Tibial nerve (tissue), 4 donors: ENCODE measurements around the gene FXYD5. TPM values are rescaled to one million over a fixed set of nuclear protein-coding genes. Genes with fewer than 3 reads are reported as not detected.

ENCODE experiments used
- DNase-seq, 2 donors: peaks; one replicate each; pipeline ENCODE4 v3.0.0-alpha.2; 2019; ENCODE audit warnings: low spot score in 2 of 2
- H3K27ac ChIP-seq, 4 donors: fragments of 200-600 bp; sonication (generic) in 3 of 4; one replicate each; pipeline ENCODE4 v1.5.1; 2017 to 2019; ENCODE audit warnings: mild to moderate bottlenecking in 1 of 4
- H3K27me3 ChIP-seq, 2 donors: fragments of 200-600 bp; sonication (generic) in 1 of 2; one replicate each; pipeline versions ENCODE4 v1.5.1 to v1.6.0; 2017 to 2019
- H3K36me3 ChIP-seq, 3 donors: fragments of 200-600 bp; sonication (generic); one replicate each; pipeline ENCODE4 v1.5.1; 2018 to 2019
- H3K4me1 ChIP-seq, 4 donors: fragments of 200-600 bp; sonication (generic) in 3 of 4; one replicate each; pipeline ENCODE4 v1.5.1; 2017 to 2019
- H3K4me3 ChIP-seq, 4 donors: fragments of 200-600 bp; sonication (generic) in 3 of 4; one replicate each; pipeline ENCODE4 v1.5.1; 2017 to 2019; ENCODE audit warnings: mild to moderate bottlenecking in 1 of 4, moderate library complexity in 1 of 4
- H3K9me3 ChIP-seq, 4 donors: fragments of 200-600 bp; sonication (generic) in 3 of 4; one replicate each; pipeline ENCODE4 v1.5.1; 2017 to 2019
- CTCF ChIP-seq, 5 experiments: fragments of 200-600 bp in 3 of 5; fragments of 450-650 bp in 2 of 5; sonication (generic) in 3 of 5; IDR thresholded peaks; one replicate each; pipeline ENCODE4 v1.5.1; 2016 to 2019; ENCODE audit warnings: antibody characterized with exemption in 5 of 5, mild to moderate bottlenecking in 3 of 5, moderate library complexity in 2 of 5
- EP300 ChIP-seq, 2 donors: sonication (generic); formaldehyde crosslinking; IDR thresholded peaks; one replicate each; pipeline ENCODE4 v1.6.1; 2017; ENCODE audit warnings: antibody characterized with exemption in 2 of 2, mild to moderate bottlenecking in 1 of 2
- POLR2A ChIP-seq, 2 donors: fragments of 450-650 bp; IDR thresholded peaks; one replicate each; pipeline ENCODE4 v1.6.1; 2017; ENCODE audit warnings: antibody characterized with exemption in 2 of 2, mild to moderate bottlenecking in 2 of 2, moderate library complexity in 2 of 2
- WGBS, 2 donors: methylation state at CpG; one replicate each; pipeline ENCODE4 v1.1.5; 2018; 5-methylcytosine and 5-hydroxymethylcytosine counted together
- total RNA-seq, 4 donors: library from RNA; depleted of rRNA; stranded (reverse); fragments of >200 nt; gene quantifications; one replicate each; pipeline ENCODE4 v1.1.0, GENCODE V29; 2016

FXYD5 gene
- total RNA-seq, 4 donors from 2014 or later = 19.9 to 53.4 (median 37.5) TPM

DNA sequence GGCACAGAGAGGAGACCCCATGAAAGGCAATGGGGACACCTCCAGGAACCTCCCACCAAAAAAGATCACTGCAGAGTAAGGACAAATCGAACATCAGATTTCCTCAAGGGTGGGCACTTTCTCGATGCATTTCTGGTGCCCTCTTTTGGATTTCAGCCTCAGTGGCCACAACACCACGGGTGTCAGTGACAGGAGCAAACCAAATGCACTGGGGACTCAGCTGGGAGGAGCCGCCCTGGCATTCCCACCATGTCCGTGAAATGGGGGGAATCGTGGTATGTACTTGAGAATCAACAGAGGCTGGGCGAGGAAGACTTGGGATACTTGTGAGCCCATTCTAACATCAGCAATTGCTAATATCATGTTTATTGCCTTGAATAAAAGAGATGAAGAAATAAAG is 57.7 kb downstream of the FXYD5 start:
- no peaks in the 10 kb centered on the region for H3K36me3 ChIP-seq
- peaks cover 0 to 6% (median 0%) of the 10 kb centered on the region in 4 donors for H3K9me3 ChIP-seq
- H3K27ac ChIP-seq = peak overlapping the region in 3 of 4 donors; percentile 80 to 82 (median 81)
- H3K4me1 ChIP-seq = peaks cover 0 to 29% (median 11%) of the 10 kb centered on the region in 4 donors
- no peak for DNase-seq
- no peak overlapping the region for H3K4me3 ChIP-seq
- H3K27me3 ChIP-seq = no peaks in the 10 kb centered on the region
- TF ChIP-seq CTCF (IDR thresholded peaks at IDR 0.05) = no peak
- TF ChIP-seq POLR2A (IDR thresholded peaks at IDR 0.05) = no peak
- TF ChIP-seq EP300 (IDR thresholded peaks at IDR 0.05) = no peak
- 56 to 58% methylated on average over 7 of the region's 7 CpGs for WGBS, 2 donors

DNA sequence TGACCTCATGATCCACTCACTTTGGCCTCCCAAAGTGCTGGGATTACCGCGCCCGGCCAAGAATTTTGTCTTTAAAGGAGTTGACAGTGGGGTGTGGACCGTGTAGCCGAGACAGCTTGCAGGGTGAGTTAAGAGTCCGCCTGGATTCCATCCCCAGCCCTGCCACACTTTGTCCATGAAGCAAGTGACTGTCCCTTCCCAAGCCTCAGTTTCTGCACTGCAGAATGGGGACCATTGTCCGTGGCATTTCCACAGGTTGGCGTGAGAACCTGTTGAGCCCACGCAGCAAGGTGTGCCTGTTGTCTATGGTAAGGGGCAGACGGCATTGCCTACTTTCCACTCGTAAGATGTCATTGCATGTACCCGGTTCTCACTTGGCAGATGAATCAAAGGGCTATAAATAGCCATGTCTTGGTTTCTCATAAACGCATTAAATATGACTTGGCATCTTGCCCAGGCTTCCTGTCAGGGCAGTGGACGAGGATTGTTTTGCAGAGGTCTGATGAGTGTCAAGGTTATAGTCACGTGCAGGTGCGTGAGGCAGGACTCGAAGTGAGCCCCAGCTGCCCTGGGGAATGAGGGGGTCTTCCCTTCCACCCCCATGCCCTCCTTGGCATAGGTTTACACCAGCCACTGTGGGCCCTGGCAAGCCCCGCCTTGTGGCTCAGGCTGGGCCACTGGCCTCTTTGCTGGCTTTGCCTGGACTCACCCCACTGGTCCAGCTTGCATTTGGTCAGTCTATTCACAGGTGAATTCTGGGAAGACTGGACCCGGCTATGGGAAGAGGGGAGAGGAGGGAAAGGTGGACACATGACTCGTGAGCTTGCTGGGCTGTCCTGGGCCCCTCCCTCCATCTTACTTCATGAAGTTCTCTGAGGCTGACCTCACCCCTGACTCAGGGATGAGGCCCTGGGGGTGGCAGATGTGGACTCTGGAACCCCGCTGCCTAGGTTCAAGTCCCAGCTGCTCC is 59.4 kb downstream of the FXYD5 start:
- peak; percentile 33 to 85 for DNase-seq
- no peaks in the 10 kb centered on the region for H3K36me3 ChIP-seq
- peaks cover 0 to 29% (median 11%) of the 10 kb centered on the region in 4 donors for H3K4me1 ChIP-seq
- WGBS, 2 donors = 31 to 41% methylated on average over 21 of the region's 21 CpGs
- peak overlapping the region; percentile 42 to 82 (median 80) for H3K27ac ChIP-seq
- H3K4me3 ChIP-seq = no peak overlapping the region
- H3K9me3 ChIP-seq = peaks cover 0 to 12% (median 0%) of the 10 kb centered on the region in 4 donors
- H3K27me3 ChIP-seq = no peaks in the 10 kb centered on the region
- TF ChIP-seq CTCF (IDR thresholded peaks at IDR 0.05) (no peak), EP300 (IDR thresholded peaks at IDR 0.05) (peak; percentile 81 to 88)

DNA sequence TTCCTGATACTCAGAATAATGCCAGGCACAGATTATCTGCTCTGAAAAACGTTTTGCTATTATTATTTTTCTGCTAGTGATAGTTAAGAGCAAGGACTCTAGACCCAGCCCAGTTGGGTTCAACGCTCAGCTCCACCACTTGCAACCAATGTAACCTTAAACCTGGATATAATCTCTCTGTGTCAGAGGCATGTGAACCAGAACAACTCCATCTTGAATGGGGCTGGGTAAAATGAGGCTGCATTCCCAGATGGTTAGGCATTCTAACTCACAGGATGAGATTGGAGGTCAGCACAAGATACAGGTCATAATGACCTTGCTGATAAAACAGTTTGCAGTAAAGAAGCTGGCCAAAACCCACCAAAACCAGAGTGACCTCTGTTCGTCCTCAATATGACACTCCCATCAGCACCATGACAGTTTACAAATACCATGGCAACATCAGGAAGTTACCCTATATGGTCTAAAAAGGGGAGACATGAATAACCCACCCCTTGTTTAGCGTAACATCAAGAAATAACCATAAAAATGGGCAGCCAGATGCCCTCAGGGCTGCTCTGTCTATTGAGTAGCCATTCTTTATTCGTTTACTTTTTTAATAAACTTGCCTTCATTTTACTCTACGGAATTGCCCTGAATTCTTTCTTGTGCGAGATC is 60.4 kb downstream of the FXYD5 start:
- Histone ChIP-seq H3K36me3 (no peaks in the 10 kb centered on the region), H3K4me1 (peaks cover 0 to 29% (median 11%) of the 10 kb centered on the region in 4 donors), H3K9me3 (peaks cover 0 to 22% (median 0%) of the 10 kb centered on the region in 4 donors), H3K4me3 (no peak overlapping the region), H3K27ac (peak overlapping the region in 3 of 4 donors; percentile 68 to 82 (median 79)), H3K27me3 (no peaks in the 10 kb centered on the region)
- no peak for DNase-seq
- TF ChIP-seq CTCF (IDR thresholded peaks at IDR 0.05) (no peak), EP300 (IDR thresholded peaks at IDR 0.05) (no peak), POLR2A (IDR thresholded peaks at IDR 0.05) (no peak)
- 55 to 61% methylated on average over 7 of the region's 7 CpGs for WGBS, 2 donors

GRCh38 chr19:35216016-35216832 is 61.7 kb downstream of the FXYD5 start:
- no peaks in the 10 kb centered on the region for H3K36me3 ChIP-seq
- TF ChIP-seq POLR2A (IDR thresholded peaks at IDR 0.05) (no peak), EP300 (IDR thresholded peaks at IDR 0.05) (no peak), CTCF (IDR thresholded peaks at IDR 0.05) (no peak)
- no peak overlapping the region for H3K4me3 ChIP-seq
- WGBS, 2 donors = 74 to 80% methylated on average over 8 of the region's 8 CpGs
- peak overlapping the region in 2 of 4 donors; percentile 62 to 66 for H3K27ac ChIP-seq
- DNase-seq = no peak
- H3K4me1 ChIP-seq = peaks cover 0 to 26% (median 11%) of the 10 kb centered on the region in 4 donors
- H3K9me3 ChIP-seq = peaks cover 0 to 30% (median 0%) of the 10 kb centered on the region in 4 donors
- H3K27me3 ChIP-seq = no peaks in the 10 kb centered on the region
